GM21447 (cell line): ENCODE data around the gene TAF11L5.
"Not testable (repeated sequence)": the region's sequence is repeated elsewhere in the genome, so short reads cannot be mapped to it uniquely, and the experiment has no call there.

Source experiments
- ATAC-seq: cut with Tn5 transposase; IDR thresholded peaks from one replicate; pipeline ENCODE4 v1.9.1; 2021; ENCODE audit not compliant: unreplicated experiment

The TAF11L5 gene

DNA sequence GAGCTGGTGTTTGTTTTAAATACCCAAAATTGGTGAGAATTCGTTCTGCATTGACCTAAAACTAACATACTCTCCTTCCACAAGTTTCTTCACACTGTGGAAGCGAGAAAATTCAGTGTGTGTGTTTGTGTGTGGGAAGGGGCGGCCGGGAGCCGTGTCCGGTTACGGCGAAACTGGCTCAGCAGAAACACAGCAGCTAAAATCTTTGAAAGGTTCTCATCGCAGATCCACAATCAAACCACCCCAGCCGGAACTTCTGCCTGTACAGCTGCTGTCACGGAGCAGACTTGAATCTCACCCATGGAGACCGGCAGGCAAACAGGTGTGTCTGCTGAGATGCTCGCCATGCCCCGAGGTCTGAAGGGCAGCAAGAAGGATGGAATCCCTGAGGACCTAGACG, at the start of gene TAF11L5:
Gene TAF11L5 (plus strand): TSS at position 301 of the 400 bp plus-strand sequence.
- not testable (repeated sequence) for ATAC-seq

GRCh38 chr5:17477043-17477442, 48.0 kb upstream of the TAF11L5 start:
- ATAC-seq: no peak

GRCh38 chr5:17477573-17478265, 47.3 kb upstream of the TAF11L5 start:
- ATAC-seq: no peak

GRCh38 chr5:17481378-17481777, 43.7 kb upstream of the TAF11L5 start:
- no peak for ATAC-seq

- ATAC-seq: no peak
Measured at GRCh38 chr5:17482790-17483189, 42.2 kb upstream of the TAF11L5 start.

- ATAC-seq: not testable (repeated sequence)
Measured at GRCh38 chr5:17486464-17487173, 38.4 kb upstream of the TAF11L5 start.

GRCh38 chr5:17487174-17487512, 37.9 kb upstream of the TAF11L5 start:
- no peak for ATAC-seq

DNA sequence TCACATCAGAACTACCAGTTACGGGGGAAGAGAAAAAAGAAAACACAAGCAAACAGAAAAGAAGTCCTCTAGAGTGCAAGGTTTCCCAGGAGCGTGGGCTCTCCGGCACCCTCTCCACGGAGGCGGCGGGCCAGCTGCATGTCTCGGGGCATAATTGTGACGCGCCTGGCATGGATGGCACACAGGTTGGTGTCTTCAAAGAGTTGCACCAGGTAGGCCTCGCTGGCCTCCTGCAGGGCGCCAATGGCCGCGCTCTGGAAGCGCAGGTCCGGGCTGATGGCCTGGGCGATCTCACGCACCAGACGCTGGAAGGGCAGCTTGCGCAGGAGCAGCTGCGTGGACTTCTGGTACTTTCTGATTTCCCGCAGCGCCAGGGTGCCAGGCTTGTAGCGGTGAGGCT, 33.8 kb upstream of the TAF11L5 start:
- not testable (repeated sequence) for ATAC-seq

GRCh38 chr5:17492770-17493169, 32.3 kb upstream of the TAF11L5 start:
- no peak for ATAC-seq

GRCh38 chr5:17497446-17497845, 27.6 kb upstream of the TAF11L5 start:
- no peak for ATAC-seq

- not testable (repeated sequence) for ATAC-seq
Measured at GRCh38 chr5:17497931-17498330, 27.1 kb upstream of the TAF11L5 start, which contains the start of gene TAF11L2. Gene TAF11L2 (plus strand): TSS chr5:17498231.

GRCh38 chr5:17511775-17512325, 13.2 kb upstream of the TAF11L5 start:
- ATAC-seq: no peak

- not testable (repeated sequence) for ATAC-seq
Measured at GRCh38 chr5:17517526-17517925, 7.5 kb upstream of the TAF11L5 start.

- not testable (repeated sequence) for ATAC-seq
Measured at GRCh38 chr5:17518067-17518466, 7.0 kb upstream of the TAF11L5 start, which contains the start of gene TAF11L3. Gene TAF11L3 (plus strand): TSS chr5:17518367.

- ATAC-seq: not testable (repeated sequence)
Measured at GRCh38 chr5:17519508-17519907, 5.5 kb upstream of the TAF11L5 start.

DNA sequence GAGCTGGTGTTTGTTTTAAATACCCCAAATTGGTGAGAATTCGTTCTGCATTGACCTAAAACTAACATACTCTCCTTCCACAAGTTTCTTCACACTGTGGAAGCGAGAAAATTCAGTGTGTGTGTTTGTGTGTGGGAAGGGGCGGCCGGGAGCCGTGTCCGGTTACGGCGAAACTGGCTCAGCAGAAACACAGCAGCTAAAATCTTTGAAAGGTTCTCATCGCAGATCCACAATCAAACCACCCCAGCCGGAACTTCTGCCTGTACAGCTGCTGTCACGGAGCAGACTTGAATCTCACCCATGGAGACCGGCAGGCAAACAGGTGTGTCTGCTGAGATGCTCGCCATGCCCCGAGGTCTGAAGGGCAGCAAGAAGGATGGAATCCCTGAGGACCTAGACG, 3.5 kb upstream of the TAF11L5 start, which contains the start of gene TAF11L4:
Gene TAF11L4 (plus strand): TSS at position 301 of the 400 bp plus-strand sequence.
- ATAC-seq: not testable (repeated sequence)

- not testable (repeated sequence) for ATAC-seq
Measured at GRCh38 chr5:17526504-17526903, 1.5 kb downstream of the TAF11L5 start.

DNA sequence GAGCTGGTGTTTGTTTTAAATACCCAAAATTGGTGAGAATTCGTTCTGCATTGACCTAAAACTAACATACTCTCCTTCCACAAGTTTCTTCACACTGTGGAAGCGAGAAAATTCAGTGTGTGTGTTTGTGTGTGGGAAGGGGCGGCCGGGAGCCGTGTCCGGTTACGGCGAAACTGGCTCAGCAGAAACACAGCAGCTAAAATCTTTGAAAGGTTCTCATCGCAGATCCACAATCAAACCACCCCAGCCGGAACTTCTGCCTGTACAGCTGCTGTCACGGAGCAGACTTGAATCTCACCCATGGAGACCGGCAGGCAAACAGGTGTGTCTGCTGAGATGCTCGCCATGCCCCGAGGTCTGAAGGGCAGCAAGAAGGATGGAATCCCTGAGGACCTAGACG, 3.3 kb downstream of the TAF11L5 start, which contains the start of gene TAF11L6:
Gene TAF11L6 (plus strand): TSS at position 301 of the 400 bp plus-strand sequence.
- ATAC-seq: not testable (repeated sequence)
